Stimulated activated naive CD8-positive, alpha-beta T cell treated with anti-CD3 and anti-CD28 coated beads, Interleukin-15, amount 100 ng/mL, for 72 hours (primary cell): ENCODE results near the gene HEXIM2.
A peak's percentile ranks its signal among the peaks of the same experiment; 100 is the strongest.

Experiments used
- ATAC-seq: fragments of 150-1000 bp; cut with Tn5 transposase; 2 replicates; pipeline ENCODE4 v1.10.0; 2021; ENCODE audit warnings: mild to moderate bottlenecking, moderate library complexity
- DNase-seq, 2 donors: peaks; one replicate each; pipeline ENCODE4 v3.0.0; 2021 to 2022
- H3K27ac Mint-ChIP-seq, 2 donors: one replicate each; pipeline ENCODE4 v1.8.0; 2022; ENCODE audit warnings: mild to moderate bottlenecking in 2 of 2, mixed read lengths in 2 of 2, moderate library complexity in 2 of 2
- H3K27me3 Mint-ChIP-seq: one replicate; pipeline ENCODE4 v1.8.0; 2022; ENCODE audit warnings: mixed read lengths
- H3K4me1 Mint-ChIP-seq: one replicate; pipeline ENCODE4 v1.8.0; 2022; ENCODE audit warnings: mild to moderate bottlenecking, mixed read lengths
- H3K4me3 Mint-ChIP-seq, 2 donors: one replicate each; pipeline ENCODE4 v1.8.0; 2022; ENCODE audit warnings: mild to moderate bottlenecking in 2 of 2, mixed read lengths in 2 of 2, moderate library complexity in 1 of 2
- H3K9me3 Mint-ChIP-seq, 2 donors: one replicate each; pipeline ENCODE4 v1.8.0; 2022; ENCODE audit warnings: mixed read lengths in 2 of 2

HEXIM2 gene, protein sequence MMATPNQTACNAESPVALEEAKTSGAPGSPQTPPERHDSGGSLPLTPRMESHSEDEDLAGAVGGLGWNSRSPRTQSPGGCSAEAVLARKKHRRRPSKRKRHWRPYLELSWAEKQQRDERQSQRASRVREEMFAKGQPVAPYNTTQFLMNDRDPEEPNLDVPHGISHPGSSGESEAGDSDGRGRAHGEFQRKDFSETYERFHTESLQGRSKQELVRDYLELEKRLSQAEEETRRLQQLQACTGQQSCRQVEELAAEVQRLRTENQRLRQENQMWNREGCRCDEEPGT

GRCh38 chr17:45161288-45162024 is at the start of gene HEXIM2:
Gene HEXIM2 (plus strand): TSS chr17:45161875. CDS start chr17:45162794, 919 bp downstream.
- Mint-ChIP-seq H3K27ac (peak within 1 kb of the TSS; percentile 99), H3K27me3 (no peaks in the 10 kb centered on the region), H3K4me3 (peak within 1 kb of the TSS; percentile 95 to 97), H3K9me3 (no peaks in the 10 kb centered on the region), H3K4me1 (peaks cover 49% of the 10 kb centered on the region)
- ATAC-seq (peak; percentile 96), DNase-seq (peak; percentile 97 to 99)

- ATAC-seq (no peak), DNase-seq (no peak)
- Mint-ChIP-seq H3K9me3 (no peaks in the 10 kb centered on the region), H3K4me1 (no peaks in the 10 kb centered on the region), H3K27ac (no peak overlapping the region), H3K4me3 (no peak overlapping the region), H3K27me3 (peaks cover 12% of the 10 kb centered on the region)
Observed at GRCh38 chr17:45112559-45113423, 48.9 kb upstream of the HEXIM2 start.

GRCh38 chr17:45113424-45113754 is 48.3 kb upstream of the HEXIM2 start:
- H3K4me1 Mint-ChIP-seq: no peaks in the 10 kb centered on the region
- no peak for DNase-seq
- peaks cover 12% of the 10 kb centered on the region for H3K27me3 Mint-ChIP-seq
- no peak overlapping the region for H3K27ac Mint-ChIP-seq
- no peak overlapping the region for H3K4me3 Mint-ChIP-seq
- H3K9me3 Mint-ChIP-seq: no peaks in the 10 kb centered on the region
- ATAC-seq: no peak

DNA sequence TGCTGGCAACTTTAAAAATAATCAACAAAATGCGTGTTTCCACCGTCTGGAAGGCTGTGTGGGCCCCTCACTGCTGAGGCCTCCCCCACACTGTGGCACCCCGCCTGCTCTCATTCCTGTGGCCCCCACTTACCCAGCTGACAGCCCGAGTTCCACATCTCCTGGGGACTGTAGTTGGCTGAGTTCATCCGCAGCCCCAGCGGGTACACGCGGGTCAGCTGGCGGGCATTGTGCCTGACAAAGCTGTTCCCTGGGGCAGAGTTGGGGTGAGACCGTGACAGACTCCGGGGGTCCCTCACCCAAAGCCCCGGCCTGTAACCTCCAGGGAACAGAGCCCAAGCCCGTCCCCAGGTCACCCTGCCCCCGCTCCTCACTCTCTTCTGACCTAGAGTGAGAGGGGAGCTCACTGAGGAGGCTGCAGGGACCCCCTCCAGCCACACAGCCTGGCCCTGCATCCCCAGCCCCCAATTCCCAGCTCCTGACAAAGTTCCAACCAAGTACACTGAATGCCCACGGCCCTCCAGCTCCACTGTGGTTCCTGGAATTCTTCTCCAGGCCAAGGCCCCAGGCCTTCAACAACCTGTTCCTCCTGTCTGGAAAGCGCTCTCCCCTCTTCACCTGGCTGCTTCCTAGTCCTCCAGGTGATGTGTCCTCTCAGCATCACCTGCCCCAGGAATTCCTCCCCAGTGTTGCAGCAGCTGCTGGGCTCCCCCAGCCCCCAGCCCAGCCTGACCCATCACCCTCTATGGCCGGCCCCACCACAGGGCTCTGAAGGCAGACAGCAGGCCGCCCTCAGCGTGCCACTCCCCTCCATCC is 47.4 kb upstream of the HEXIM2 start:
- Mint-ChIP-seq H3K27me3 (peaks cover 16% of the 10 kb centered on the region), H3K4me3 (no peak overlapping the region), H3K4me1 (no peaks in the 10 kb centered on the region), H3K9me3 (no peaks in the 10 kb centered on the region), H3K27ac (peak overlapping the region in 1 of 2 donors; percentile 38)
- no peak for DNase-seq
- no peak for ATAC-seq

DNA sequence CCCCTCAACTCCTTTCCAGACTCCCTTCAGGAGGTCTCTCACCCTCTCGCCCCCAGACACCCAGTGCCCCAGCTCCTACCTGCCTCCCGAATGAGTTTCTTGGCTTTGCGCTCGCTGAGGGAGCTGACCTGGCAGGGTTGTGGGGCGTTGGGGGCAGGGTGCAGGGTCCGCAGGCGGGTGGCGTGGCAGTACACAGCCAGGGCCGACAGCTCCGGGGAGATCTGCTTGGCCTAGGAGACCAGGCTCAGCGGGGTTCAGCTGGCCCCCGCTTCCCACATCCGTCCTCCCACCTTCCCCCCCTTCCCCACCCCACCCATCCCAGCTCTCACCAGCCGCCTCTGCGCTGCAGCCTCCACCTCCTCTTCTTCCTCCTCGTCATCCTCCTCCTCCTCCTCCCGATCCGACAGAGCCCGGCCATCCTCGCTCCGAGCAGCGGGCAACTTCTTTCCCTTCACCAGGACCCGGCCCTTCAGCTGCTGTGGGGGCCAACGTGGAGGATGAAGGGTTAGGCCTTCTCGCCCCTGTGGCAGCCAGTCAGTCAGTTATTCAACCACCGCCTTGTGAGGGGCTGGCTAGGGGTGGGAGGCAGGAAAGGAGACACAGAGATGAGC is 46.6 kb upstream of the HEXIM2 start:
- no peak for DNase-seq
- ATAC-seq: no peak
- no peak overlapping the region for H3K4me3 Mint-ChIP-seq
- H3K27ac Mint-ChIP-seq: peak overlapping the region in 1 of 2 donors; percentile 50
- H3K9me3 Mint-ChIP-seq: no peaks in the 10 kb centered on the region
- H3K27me3 Mint-ChIP-seq: peaks cover 24% of the 10 kb centered on the region
- no peaks in the 10 kb centered on the region for H3K4me1 Mint-ChIP-seq

DNA sequence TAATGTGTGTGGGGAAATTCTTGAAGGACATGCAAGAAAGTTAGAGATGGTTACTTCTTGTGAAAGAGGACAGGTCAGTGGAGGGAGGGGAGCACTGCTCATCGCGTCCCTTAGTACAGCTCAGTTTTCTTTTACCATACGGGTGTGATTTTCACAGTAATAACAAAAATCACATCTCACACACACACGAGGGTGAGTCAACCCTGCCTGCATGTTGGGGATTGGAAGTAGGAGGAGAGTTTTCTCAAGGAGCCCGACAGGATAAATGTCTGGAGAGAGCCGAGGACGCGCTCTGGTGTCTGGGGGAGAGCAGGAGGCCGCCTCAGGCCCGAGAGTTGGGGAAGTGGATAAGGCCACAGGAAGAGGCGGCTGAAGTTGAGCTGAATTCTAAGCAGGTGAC is 45.8 kb upstream of the HEXIM2 start:
- Mint-ChIP-seq H3K9me3 (no peaks in the 10 kb centered on the region), H3K4me1 (no peaks in the 10 kb centered on the region), H3K27me3 (peaks cover 27% of the 10 kb centered on the region), H3K4me3 (no peak overlapping the region), H3K27ac (no peak overlapping the region)
- no peak for ATAC-seq
- no peak for DNase-seq

DNA sequence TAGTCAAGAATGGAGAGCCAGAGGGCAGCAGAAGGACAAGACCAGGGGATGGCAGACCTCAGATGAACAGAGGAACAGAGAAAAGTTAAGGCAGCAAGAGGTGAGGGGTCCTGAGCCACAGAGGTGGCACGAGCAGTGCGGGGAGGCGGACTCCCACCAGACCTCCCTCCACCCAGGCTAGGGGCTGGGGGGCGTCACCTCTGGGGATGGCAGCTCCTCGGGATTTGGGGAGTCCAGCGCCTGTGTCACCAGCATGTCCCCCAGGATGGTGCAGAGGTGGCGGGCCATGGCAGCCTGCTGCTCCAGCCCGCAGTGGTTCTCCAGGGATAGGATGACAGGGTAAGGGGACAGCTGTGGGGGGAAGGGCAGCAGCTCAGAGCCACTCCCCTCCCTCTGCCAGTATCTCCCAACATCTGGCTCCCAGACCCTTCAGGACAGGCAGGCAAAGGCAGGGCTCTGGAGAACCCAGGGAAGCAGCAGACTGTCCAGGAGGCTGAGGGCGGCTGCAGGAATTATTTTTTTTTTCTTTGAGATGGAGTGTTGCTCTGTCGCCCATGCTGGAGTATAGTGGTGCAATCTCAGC is 45.1 kb upstream of the HEXIM2 start:
- DNase-seq: no peak
- Mint-ChIP-seq H3K27ac (no peak overlapping the region), H3K4me3 (no peak overlapping the region), H3K27me3 (peaks cover 32% of the 10 kb centered on the region), H3K9me3 (no peaks in the 10 kb centered on the region), H3K4me1 (peaks cover 4% of the 10 kb centered on the region)
- ATAC-seq: no peak

DNA sequence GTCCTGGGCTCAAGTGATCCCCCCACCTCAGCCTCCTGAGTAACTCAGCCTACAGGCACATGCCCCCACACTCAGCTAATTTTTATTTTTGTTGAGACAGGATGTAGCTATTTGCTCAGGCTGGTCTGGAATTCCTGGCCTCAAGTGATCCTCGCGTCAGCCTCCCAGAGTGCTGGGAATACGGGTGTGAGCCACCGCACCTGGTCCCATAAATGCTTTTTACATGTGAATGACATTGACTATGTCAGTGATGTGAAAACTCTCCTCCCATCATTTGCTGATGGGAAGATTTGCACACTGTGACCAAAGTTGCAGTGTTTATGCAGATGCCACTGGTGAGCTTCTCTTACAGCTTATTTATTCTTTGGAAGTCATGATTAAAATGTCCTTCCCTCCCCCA is 44.3 kb upstream of the HEXIM2 start:
- DNase-seq (no peak), ATAC-seq (no peak)
- Mint-ChIP-seq H3K27me3 (peaks cover 39% of the 10 kb centered on the region), H3K4me1 (peaks cover 6% of the 10 kb centered on the region), H3K4me3 (no peak overlapping the region), H3K27ac (no peak overlapping the region), H3K9me3 (no peaks in the 10 kb centered on the region)

DNA sequence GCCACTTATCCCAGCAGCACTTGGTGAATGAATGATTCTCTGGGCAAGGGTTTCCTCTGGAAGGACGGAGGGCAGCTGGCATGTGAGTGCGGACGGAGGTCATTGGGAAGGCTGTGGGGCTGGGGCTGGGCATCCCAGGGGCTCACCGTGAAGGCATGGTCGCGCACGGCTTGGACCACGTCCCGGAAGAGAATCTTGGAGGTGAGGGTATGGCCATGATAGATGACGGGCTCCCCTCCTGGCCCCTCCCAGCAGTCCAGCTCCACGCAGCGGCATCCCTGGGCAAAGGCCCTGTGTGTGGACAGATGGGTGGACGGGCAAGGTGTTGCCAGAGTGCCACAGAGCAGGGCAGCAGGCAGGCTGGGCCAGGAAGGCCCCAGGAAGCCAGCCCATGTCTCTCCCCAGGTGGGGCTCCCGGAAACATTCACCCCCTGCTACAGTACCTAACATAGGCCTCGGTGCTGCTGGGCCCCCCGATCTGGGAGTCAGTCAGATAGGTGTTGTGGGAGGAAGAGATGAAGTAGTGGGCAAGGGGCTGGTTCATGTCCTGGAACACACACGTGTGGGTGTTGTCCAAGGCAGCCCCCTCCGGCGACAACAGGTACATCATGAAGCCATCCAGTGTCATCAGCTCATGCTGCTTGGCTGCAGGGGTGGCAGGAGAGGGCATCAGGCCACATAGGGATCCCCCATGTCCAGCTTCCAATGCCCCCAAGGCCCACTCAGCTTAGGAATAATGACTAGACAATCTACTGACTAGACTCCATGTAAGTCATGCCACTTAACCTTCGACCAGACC is 43.6 kb upstream of the HEXIM2 start:
- H3K9me3 Mint-ChIP-seq: no peaks in the 10 kb centered on the region
- ATAC-seq: no peak

DNA sequence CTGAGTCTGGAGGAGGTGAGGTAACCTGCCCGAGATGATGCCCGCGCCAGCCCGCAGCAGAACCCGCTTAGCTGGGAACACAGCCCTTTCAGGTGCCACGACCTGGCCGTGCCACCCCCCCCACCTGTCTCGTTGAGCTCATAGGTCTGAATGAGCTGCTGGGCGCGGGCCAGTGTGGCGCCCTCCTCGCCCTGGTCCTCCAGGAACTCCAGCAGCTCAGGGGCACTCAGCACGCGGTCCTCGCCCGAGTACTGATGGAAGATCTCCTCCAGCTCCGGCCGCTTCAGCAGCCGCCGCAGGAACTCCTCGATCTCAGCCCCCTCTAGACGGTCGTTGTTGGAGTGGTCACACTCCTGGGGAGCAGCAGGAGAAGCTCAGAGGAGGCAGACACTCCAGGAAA is 43.0 kb upstream of the HEXIM2 start:
- H3K27ac Mint-ChIP-seq: no peak overlapping the region
- H3K9me3 Mint-ChIP-seq: no peaks in the 10 kb centered on the region
- ATAC-seq: no peak
- H3K4me1 Mint-ChIP-seq: peaks cover 6% of the 10 kb centered on the region
- no peak overlapping the region for H3K4me3 Mint-ChIP-seq
- no peak for DNase-seq
- peaks cover 39% of the 10 kb centered on the region for H3K27me3 Mint-ChIP-seq

More for the DNA sequence above, 43.6 kb upstream of the HEXIM2 start:
- H3K27me3 Mint-ChIP-seq: peaks cover 39% of the 10 kb centered on the region
- no peak overlapping the region for H3K4me3 Mint-ChIP-seq
- DNase-seq: no peak
- peaks cover 6% of the 10 kb centered on the region for H3K4me1 Mint-ChIP-seq
- H3K27ac Mint-ChIP-seq: peak overlapping the region in 1 of 2 donors; percentile 91

DNA sequence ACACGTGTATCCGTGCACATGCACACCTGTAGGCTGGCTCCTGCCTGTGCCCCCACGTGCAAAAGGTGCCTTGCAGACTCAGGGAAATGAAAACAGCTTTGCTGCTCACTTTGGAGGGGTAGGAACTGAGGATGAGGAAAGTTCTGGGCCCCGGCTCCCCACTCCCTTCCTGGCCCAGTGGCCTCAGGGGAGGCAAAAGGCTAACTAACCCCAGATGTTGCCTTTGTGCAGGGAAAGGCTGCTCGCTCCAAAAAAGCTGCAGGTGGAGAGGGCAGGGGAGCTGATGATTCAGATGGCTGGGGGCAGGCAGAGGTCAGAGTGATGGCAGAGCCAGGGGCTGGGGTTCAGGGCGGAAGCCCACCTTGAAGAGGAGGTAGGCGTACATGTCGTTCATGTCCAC is 41.7 kb upstream of the HEXIM2 start:
- DNase-seq (no peak), ATAC-seq (no peak)
- Mint-ChIP-seq H3K27me3 (peaks cover 39% of the 10 kb centered on the region), H3K4me1 (peaks cover 6% of the 10 kb centered on the region), H3K27ac (no peak overlapping the region), H3K9me3 (no peaks in the 10 kb centered on the region), H3K4me3 (no peak overlapping the region)

GRCh38 chr17:45120558-45120957 is 41.1 kb upstream of the HEXIM2 start:
- DNase-seq (no peak), ATAC-seq (peak; percentile 16)
- H3K9me3 Mint-ChIP-seq: no peaks in the 10 kb centered on the region
- H3K27ac Mint-ChIP-seq: no peak overlapping the region
- H3K4me1 Mint-ChIP-seq: peaks cover 6% of the 10 kb centered on the region
- peaks cover 38% of the 10 kb centered on the region for H3K27me3 Mint-ChIP-seq
- H3K4me3 Mint-ChIP-seq: no peak overlapping the region

DNA sequence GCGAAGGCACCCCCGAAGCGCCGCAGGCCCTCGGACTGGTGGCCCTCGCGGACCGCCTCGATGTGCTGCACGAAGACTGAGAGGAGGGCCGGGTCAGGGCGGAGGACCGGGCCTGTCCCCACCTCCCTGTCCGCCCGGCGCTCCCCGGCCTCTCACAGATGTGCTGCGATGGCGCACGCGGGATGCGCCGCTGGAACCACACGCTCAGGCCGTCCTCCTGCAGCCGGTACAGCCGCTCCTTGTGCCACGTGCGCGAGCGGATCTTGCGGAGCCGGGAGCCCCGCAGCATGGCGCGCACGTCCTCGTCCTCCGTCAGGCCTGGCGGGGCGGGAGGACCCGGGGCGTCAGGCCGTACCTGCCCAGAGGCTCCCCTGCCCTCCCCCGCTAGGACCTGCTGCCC is 40.6 kb upstream of the HEXIM2 start:
- Mint-ChIP-seq H3K4me3 (no peak overlapping the region), H3K27ac (no peak overlapping the region), H3K9me3 (no peaks in the 10 kb centered on the region), H3K4me1 (peaks cover 6% of the 10 kb centered on the region), H3K27me3 (peaks cover 33% of the 10 kb centered on the region)
- DNase-seq (no peak), ATAC-seq (peak; percentile 6)
